ENCODE data around the gene CIC. TPM values are rescaled to one million over a fixed set of nuclear protein-coding genes. Genes with fewer than 3 reads are reported as not detected.

Gene CIC
- total RNA-seq, 4 donors from 2014 or later = 27.0 to 74.1 (median 41.3) TPM

DNA sequence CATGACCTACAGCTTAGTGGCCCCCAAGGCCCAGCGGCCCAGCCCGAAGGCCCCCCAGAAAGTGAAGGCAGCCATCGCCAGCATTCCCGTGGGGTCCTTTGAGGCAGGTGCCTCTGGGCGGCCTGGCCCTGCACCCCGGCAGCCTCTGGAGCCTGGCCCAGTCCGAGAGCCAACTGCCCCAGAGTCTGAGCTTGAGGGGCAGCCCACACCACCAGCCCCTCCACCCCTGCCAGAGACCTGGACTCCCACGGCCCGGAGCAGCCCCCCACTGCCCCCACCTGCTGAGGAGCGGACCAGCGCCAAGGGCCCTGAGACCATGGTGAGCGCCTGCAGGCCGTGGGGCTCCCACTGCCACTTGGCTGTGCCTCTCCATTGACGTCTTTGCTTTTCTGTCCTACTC is 23.9 kb downstream of the CIC start:
- H3K27ac ChIP-seq = peak overlapping the region in 1 of 4 donors; percentile 31
- WGBS, 2 donors = 84 to 88% methylated on average over 6 to 7 of the region's 14 CpGs
- TF ChIP-seq, protein P1, sequence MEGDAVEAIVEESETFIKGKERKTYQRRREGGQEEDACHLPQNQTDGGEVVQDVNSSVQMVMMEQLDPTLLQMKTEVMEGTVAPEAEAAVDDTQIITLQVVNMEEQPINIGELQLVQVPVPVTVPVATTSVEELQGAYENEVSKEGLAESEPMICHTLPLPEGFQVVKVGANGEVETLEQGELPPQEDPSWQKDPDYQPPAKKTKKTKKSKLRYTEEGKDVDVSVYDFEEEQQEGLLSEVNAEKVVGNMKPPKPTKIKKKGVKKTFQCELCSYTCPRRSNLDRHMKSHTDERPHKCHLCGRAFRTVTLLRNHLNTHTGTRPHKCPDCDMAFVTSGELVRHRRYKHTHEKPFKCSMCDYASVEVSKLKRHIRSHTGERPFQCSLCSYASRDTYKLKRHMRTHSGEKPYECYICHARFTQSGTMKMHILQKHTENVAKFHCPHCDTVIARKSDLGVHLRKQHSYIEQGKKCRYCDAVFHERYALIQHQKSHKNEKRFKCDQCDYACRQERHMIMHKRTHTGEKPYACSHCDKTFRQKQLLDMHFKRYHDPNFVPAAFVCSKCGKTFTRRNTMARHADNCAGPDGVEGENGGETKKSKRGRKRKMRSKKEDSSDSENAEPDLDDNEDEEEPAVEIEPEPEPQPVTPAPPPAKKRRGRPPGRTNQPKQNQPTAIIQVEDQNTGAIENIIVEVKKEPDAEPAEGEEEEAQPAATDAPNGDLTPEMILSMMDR (IDR thresholded peaks at IDR 0.05) = no peak
- TF ChIP-seq EP300 (IDR thresholded peaks at IDR 0.05) = no peak
- no peaks in the 10 kb centered on the region for H3K4me1 ChIP-seq
- no peaks in the 10 kb centered on the region for H3K27me3 ChIP-seq
- no peak for DNase-seq (ENCODE audit: low spot score in 2 of 2)
- no peaks in the 10 kb centered on the region for H3K9me3 ChIP-seq
- H3K36me3 ChIP-seq = peaks cover 0 to 80% (median 31%) of the 10 kb centered on the region in 3 donors
- no peak overlapping the region for H3K4me3 ChIP-seq

DNA sequence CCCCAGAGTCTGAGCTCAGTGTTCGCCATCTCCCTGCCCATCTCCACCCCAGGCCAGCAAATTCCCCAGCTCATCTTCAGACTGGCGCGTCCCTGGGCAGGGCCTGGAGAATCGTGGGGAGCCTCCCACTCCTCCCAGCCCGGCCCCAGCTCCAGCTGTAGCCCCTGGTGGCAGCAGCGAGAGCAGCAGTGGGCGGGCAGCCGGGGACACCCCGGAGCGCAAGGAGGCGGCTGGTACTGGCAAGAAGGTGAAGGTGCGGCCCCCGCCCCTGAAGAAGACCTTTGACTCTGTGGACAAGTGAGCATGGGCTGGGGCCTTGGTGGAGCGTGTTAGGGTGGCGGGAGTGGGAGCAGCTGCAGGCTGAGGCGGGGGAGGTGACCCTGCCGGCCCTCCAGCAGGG is 24.5 kb downstream of the CIC start:
- WGBS, 2 donors = 69 to 76% methylated on average over 15 to 17 of the region's 17 CpGs

DNA sequence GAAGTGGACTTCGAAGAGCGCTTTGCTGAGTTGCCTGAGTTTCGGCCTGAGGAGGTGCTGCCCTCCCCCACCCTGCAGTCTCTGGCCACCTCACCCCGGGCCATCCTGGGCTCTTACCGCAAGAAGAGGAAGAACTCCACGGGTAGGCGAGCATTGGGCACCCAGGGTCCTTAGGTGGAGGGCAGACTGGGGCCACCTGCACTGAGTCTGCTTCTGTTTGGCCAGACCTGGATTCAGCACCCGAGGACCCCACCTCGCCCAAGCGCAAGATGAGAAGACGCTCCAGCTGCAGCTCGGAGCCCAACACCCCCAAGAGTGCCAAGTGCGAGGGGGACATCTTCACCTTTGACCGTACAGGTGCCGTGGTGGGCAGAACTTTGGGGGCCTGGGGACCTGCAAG is 24.9 kb downstream of the CIC start:
- WGBS, 2 donors = 90 to 95% methylated on average over 2 to 15 of the region's 15 CpGs
- Histone ChIP-seq H3K27ac (peak overlapping the region in 1 of 4 donors; percentile 31), H3K4me1 (no peaks in the 10 kb centered on the region), H3K36me3 (peaks cover 0 to 70% (median 31%) of the 10 kb centered on the region in 3 donors), H3K27me3 (no peaks in the 10 kb centered on the region), H3K4me3 (no peak overlapping the region), H3K9me3 (no peaks in the 10 kb centered on the region)
- no peak for DNase-seq (ENCODE audit: low spot score in 2 of 2)
- no peak for TF ChIP-seq POLR2A (IDR thresholded peaks at IDR 0.05)
- no peak for TF ChIP-seq EP300 (IDR thresholded peaks at IDR 0.05)
- TF ChIP-seq, protein P1 (IDR thresholded peaks at IDR 0.05) = no peak

More for the DNA sequence above, 24.5 kb downstream of the CIC start:
- Histone ChIP-seq H3K27ac (peak overlapping the region in 1 of 4 donors; percentile 31), H3K36me3 (peaks cover 0 to 74% (median 31%) of the 10 kb centered on the region in 3 donors), H3K9me3 (no peaks in the 10 kb centered on the region), H3K4me3 (no peak overlapping the region), H3K27me3 (no peaks in the 10 kb centered on the region), H3K4me1 (no peaks in the 10 kb centered on the region)
- no peak for DNase-seq (ENCODE audit: low spot score in 2 of 2)
- TF ChIP-seq, protein P1 (IDR thresholded peaks at IDR 0.05) = peak in 1 of 5 experiments; percentile 19
- TF ChIP-seq EP300 (IDR thresholded peaks at IDR 0.05) = no peak

DNA sequence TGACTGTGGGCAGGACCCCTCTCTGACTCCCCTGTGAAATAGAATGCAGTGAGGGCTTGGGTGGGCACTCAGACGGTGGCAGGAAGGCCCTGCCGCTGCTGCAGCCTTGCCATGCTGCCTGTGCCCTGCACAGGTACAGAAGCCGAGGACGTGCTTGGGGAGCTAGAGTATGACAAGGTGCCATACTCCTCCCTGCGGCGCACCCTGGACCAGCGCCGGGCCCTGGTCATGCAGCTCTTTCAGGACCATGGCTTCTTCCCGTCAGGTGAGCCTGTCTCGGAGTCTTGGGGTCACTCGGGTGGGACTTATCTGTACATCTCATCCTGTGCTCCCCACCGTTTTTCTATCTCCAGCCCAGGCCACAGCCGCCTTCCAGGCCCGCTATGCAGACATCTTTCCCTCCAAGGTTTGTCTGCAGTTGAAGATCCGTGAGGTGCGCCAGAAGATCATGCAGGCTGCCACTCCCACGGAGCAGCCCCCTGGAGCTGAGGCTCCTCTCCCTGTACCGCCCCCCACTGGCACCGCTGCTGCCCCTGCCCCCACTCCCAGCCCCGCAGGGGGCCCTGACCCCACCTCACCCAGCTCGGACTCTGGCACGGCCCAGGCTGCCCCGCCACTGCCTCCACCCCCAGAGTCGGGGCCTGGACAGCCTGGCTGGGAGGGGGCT is 25.6 kb downstream of the CIC start:
- Histone ChIP-seq H3K9me3 (no peaks in the 10 kb centered on the region), H3K27ac (no peak overlapping the region), H3K4me1 (no peaks in the 10 kb centered on the region), H3K36me3 (peaks cover 0 to 63% (median 24%) of the 10 kb centered on the region in 3 donors), H3K27me3 (no peaks in the 10 kb centered on the region), H3K4me3 (no peak overlapping the region)
- WGBS, 2 donors = 73 to 84% methylated on average over 12 to 24 of the region's 24 CpGs
- TF ChIP-seq, protein P1 (IDR thresholded peaks at IDR 0.05) = no peak
- TF ChIP-seq POLR2A (IDR thresholded peaks at IDR 0.05) (no peak), EP300 (IDR thresholded peaks at IDR 0.05) (no peak)
- no peak for DNase-seq (ENCODE audit: low spot score in 2 of 2)

DNA sequence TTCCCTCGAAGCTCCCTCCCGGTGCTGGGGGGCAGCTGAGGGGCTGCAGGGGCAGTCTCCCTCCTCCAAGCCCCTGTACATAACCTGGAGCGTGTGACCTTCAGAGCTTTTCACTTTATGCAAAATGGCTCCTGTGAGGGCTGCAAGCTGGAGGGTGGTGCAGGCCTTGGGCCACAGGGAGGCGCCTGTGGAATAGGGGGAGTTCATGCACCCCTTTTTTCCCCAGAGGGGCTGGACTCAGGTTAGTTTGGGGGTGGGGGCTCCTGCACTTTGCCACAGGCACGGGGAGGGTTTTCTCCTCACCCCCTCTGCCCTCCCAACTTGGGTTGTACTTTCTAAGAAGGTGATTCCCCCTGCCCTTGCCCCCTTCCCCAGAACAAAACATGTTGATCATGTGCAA is 26.3 kb downstream of the CIC start:
- no peaks in the 10 kb centered on the region for H3K4me1 ChIP-seq
- no peak for TF ChIP-seq EP300 (IDR thresholded peaks at IDR 0.05)
- no peak for TF ChIP-seq POLR2A (IDR thresholded peaks at IDR 0.05)
- TF ChIP-seq, protein P1 (IDR thresholded peaks at IDR 0.05) = no peak
- no peak overlapping the region for H3K4me3 ChIP-seq
- H3K9me3 ChIP-seq = no peaks in the 10 kb centered on the region
- H3K27me3 ChIP-seq = no peaks in the 10 kb centered on the region
- no peak overlapping the region for H3K27ac ChIP-seq
- WGBS, 2 donors = 64% methylated on average over 5 of the region's 5 CpGs
- DNase-seq (ENCODE audit: low spot score in 2 of 2) = no peak
- peaks cover 0 to 56% (median 19%) of the 10 kb centered on the region in 3 donors for H3K36me3 ChIP-seq

Measured in tibial nerve (tissue), 4 donors.